T-helper 1 cell treated with Interleukin-12 subunit alpha and Interleukin-12 subunit beta and Interleukin-4 antibody, amounts not matched to agents 30 μg/mL and 1 μg/mL, for 36 hours (primary cell): ENCODE measurements around the gene PREX1.

Source experiments
- H3K27ac Mint-ChIP-seq: one replicate; pipeline ENCODE4 v1.8.0; 2021; ENCODE audit warnings: mild to moderate bottlenecking, mixed read lengths
- H3K27me3 Mint-ChIP-seq: one replicate; pipeline ENCODE4 v1.8.0; 2021; ENCODE audit warnings: low read depth, mixed read lengths
- H3K36me3 Mint-ChIP-seq: one replicate; pipeline ENCODE4 v1.8.0; 2021; ENCODE audit warnings: low read depth, mixed read lengths
- H3K4me1 Mint-ChIP-seq: one replicate; pipeline ENCODE4 v1.8.0; 2021; ENCODE audit warnings: low read depth, mixed read lengths
- H3K4me3 Mint-ChIP-seq: one replicate; pipeline ENCODE4 v1.8.0; 2021; ENCODE audit warnings: mild to moderate bottlenecking, moderate library complexity, mixed read lengths
- H3K9me3 Mint-ChIP-seq: one replicate; pipeline ENCODE4 v1.8.0; 2021; ENCODE audit warnings: mixed read lengths

The PREX1 gene

GRCh38 chr20:48791666-48792071 is 36.1 kb downstream of the PREX1 start:
- H3K27ac Mint-ChIP-seq, result no peak overlapping the region
- H3K27me3 Mint-ChIP-seq, result no peaks in the 10 kb centered on the region
- peaks cover 27% of the 10 kb centered on the region for H3K36me3 Mint-ChIP-seq
- H3K4me3 Mint-ChIP-seq, result no peak overlapping the region
- H3K9me3 Mint-ChIP-seq, result no peaks in the 10 kb centered on the region
- peaks cover 55% of the 10 kb centered on the region for H3K4me1 Mint-ChIP-seq

DNA sequence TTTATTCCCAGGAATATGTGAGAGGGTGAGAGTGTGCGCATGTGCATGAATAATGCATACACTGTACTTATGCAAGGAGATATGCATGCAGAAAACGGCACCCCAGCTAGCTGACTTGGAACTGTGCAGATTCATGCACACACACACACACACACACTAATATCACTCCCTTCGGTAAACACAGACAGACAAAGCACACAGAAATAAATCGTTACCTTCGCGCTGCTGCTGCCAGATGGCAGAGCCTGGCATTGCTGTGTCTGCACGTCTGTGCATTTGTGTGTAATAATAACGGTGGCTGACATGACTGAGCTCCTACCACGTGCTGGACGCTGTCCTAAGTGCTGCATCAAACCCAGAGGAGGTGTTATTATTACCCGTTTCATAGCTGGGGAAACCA is 36.8 kb downstream of the PREX1 start:
- H3K27ac Mint-ChIP-seq, result no peak overlapping the region
- H3K4me1 Mint-ChIP-seq, result peaks cover 59% of the 10 kb centered on the region
- peaks cover 27% of the 10 kb centered on the region for H3K36me3 Mint-ChIP-seq
- no peaks in the 10 kb centered on the region for H3K27me3 Mint-ChIP-seq
- no peaks in the 10 kb centered on the region for H3K9me3 Mint-ChIP-seq
- H3K4me3 Mint-ChIP-seq, result no peak overlapping the region

GRCh38 chr20:48790473-48791003 is 37.3 kb downstream of the PREX1 start:
- Mint-ChIP-seq H3K27ac (no peak overlapping the region), H3K36me3 (peaks cover 29% of the 10 kb centered on the region), H3K9me3 (no peaks in the 10 kb centered on the region), H3K4me3 (no peak overlapping the region), H3K27me3 (no peaks in the 10 kb centered on the region), H3K4me1 (peaks cover 60% of the 10 kb centered on the region)

- H3K36me3 Mint-ChIP-seq, result peaks cover 30% of the 10 kb centered on the region
- no peaks in the 10 kb centered on the region for H3K27me3 Mint-ChIP-seq
- no peak overlapping the region for H3K4me3 Mint-ChIP-seq
- H3K9me3 Mint-ChIP-seq, result no peaks in the 10 kb centered on the region
- no peak overlapping the region for H3K27ac Mint-ChIP-seq
- peaks cover 61% of the 10 kb centered on the region for H3K4me1 Mint-ChIP-seq
Observed at GRCh38 chr20:48789781-48790472, 37.9 kb downstream of the PREX1 start.

- no peaks in the 10 kb centered on the region for H3K9me3 Mint-ChIP-seq
- H3K4me3 Mint-ChIP-seq, result no peak overlapping the region
- no peaks in the 10 kb centered on the region for H3K27me3 Mint-ChIP-seq
- no peak overlapping the region for H3K27ac Mint-ChIP-seq
- H3K36me3 Mint-ChIP-seq, result peaks cover 32% of the 10 kb centered on the region
- H3K4me1 Mint-ChIP-seq, result peaks cover 64% of the 10 kb centered on the region
Observed at GRCh38 chr20:48789185-48789668, 38.6 kb downstream of the PREX1 start.

DNA sequence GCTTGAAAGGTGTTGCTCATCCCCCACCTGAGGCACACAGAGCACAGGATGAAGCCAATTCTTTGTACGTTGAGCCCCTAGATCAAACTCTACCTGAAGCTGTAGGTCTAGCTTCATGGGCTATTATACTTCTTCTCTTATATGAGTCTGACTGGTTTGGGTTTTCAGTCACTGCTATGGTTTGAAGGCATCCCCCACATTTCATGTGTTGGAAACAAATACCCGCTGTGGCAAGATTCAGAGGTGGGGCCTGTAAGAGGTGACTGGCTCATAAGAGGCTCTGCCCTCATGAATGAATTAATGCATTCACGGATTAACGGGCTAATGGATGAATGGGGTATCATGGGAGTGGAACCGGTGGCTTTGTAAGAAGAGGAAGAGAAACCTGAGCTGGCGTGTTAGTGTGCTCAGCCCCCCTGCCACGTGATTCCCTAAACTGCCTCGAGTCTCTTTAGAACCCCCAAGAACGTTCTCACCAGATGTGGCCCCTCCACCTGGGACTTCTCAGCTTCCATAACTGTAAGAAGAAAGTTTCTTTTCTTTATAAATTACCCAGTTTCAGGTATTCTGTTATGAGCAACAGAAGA is 39.2 kb downstream of the PREX1 start:
- no peaks in the 10 kb centered on the region for H3K9me3 Mint-ChIP-seq
- H3K4me3 Mint-ChIP-seq, result no peak overlapping the region
- peaks cover 61% of the 10 kb centered on the region for H3K4me1 Mint-ChIP-seq
- no peak overlapping the region for H3K27ac Mint-ChIP-seq
- no peaks in the 10 kb centered on the region for H3K27me3 Mint-ChIP-seq
- peaks cover 31% of the 10 kb centered on the region for H3K36me3 Mint-ChIP-seq

GRCh38 chr20:48787861-48788375 is 39.9 kb downstream of the PREX1 start:
- H3K27ac Mint-ChIP-seq, result no peak overlapping the region
- no peaks in the 10 kb centered on the region for H3K27me3 Mint-ChIP-seq
- peaks cover 61% of the 10 kb centered on the region for H3K4me1 Mint-ChIP-seq
- H3K9me3 Mint-ChIP-seq, result no peaks in the 10 kb centered on the region
- peaks cover 26% of the 10 kb centered on the region for H3K36me3 Mint-ChIP-seq
- no peak overlapping the region for H3K4me3 Mint-ChIP-seq

DNA sequence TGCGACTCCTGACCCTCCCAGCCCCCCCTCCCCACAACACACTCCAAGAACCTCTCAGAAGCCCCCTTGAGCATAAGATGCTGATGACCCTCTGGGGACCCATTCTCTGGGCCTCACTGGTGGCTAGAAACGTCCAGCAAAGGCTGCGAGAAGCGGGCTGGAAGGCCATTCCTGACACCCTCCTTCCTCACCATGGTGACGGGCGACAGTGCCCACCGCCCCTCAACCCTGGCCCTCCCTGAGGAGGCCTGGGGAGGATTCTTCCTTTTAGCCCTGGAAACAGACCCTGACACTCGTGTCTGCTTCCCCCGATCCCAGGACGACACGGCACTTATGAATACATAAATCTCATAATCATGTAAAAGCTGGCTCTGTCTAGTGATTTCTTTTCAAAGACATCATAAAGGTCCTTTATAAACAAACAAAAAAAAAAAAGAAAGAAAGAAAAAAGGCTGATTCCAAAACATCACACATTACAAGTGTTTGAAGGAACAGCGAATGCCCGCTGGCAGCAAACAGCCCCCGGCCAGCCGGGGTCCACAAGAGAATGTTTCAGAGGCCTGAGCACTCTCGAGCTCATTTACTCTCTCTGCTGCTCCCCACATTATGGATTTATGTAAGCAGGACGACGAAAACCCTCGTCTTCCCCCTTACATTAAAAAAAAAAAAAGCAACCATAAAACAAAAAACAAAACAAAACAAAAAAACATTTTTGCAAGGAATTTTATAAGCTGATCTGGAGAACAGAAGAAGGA is 40.7 kb downstream of the PREX1 start:
- Mint-ChIP-seq H3K27me3 (no peaks in the 10 kb centered on the region), H3K27ac (no peak overlapping the region), H3K36me3 (peaks cover 23% of the 10 kb centered on the region), H3K4me3 (no peak overlapping the region), H3K9me3 (no peaks in the 10 kb centered on the region), H3K4me1 (peaks cover 58% of the 10 kb centered on the region)

GRCh38 chr20:48785801-48786200 is 42.0 kb downstream of the PREX1 start:
- Mint-ChIP-seq H3K27me3 (no peaks in the 10 kb centered on the region), H3K27ac (no peak overlapping the region), H3K4me3 (no peak overlapping the region), H3K36me3 (peaks cover 29% of the 10 kb centered on the region), H3K4me1 (peaks cover 57% of the 10 kb centered on the region), H3K9me3 (no peaks in the 10 kb centered on the region)

DNA sequence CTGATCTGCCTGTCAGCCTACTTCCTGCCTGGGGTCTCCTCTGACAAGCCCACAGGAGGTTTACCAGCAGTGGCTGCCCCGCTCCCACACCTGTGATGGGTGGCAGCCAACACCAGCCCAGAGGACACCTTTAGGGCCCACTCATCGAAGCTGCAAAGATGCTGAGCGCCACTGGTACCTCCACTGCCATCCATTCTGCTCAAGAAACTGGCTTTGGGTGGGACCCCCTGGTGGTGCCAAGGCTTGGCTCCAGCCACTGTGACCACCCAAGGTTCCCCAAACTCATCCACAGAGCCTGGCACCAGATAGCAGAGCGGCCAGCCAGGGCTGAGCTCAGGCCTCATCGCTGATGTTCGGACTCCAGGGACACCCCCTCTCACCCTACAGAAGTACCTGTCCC is 42.5 kb downstream of the PREX1 start:
- Mint-ChIP-seq H3K27me3 (no peaks in the 10 kb centered on the region), H3K27ac (peak overlapping the region; percentile 43), H3K9me3 (no peaks in the 10 kb centered on the region), H3K4me3 (no peak overlapping the region), H3K4me1 (peaks cover 56% of the 10 kb centered on the region), H3K36me3 (peaks cover 30% of the 10 kb centered on the region)

GRCh38 chr20:48784273-48784641 is 43.5 kb downstream of the PREX1 start:
- Mint-ChIP-seq H3K27me3 (no peaks in the 10 kb centered on the region), H3K27ac (no peak overlapping the region), H3K4me3 (no peak overlapping the region), H3K36me3 (peaks cover 26% of the 10 kb centered on the region), H3K4me1 (peaks cover 51% of the 10 kb centered on the region), H3K9me3 (peaks cover 4% of the 10 kb centered on the region)

- peaks cover 48% of the 10 kb centered on the region for H3K4me1 Mint-ChIP-seq
- peaks cover 7% of the 10 kb centered on the region for H3K9me3 Mint-ChIP-seq
- peaks cover 23% of the 10 kb centered on the region for H3K36me3 Mint-ChIP-seq
- H3K27ac Mint-ChIP-seq, result no peak overlapping the region
- no peak overlapping the region for H3K4me3 Mint-ChIP-seq
- no peaks in the 10 kb centered on the region for H3K27me3 Mint-ChIP-seq
Observed at GRCh38 chr20:48783533-48784272, 44.1 kb downstream of the PREX1 start.

DNA sequence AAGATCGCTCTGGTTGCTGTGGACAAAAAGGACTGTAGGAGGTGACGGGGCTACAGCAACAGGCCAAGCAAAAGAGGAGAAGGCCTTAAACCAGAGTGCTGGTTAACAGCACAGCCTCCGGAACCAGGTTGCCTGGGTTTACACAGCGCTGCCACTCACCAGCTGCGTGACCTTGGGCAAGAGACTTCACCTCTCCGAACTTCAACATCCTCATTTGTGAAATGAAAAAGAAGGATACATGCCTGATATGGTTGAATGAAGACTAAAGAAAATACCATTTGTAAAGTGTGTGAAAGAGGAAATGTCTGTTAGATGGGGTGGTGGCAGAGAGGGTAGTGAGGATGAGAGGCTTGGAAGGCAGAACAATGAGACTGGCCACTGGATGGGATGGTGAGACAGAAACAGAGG is 44.9 kb downstream of the PREX1 start:
- Mint-ChIP-seq H3K4me3 (no peak overlapping the region), H3K27ac (no peak overlapping the region), H3K36me3 (peaks cover 22% of the 10 kb centered on the region), H3K9me3 (peaks cover 9% of the 10 kb centered on the region), H3K27me3 (no peaks in the 10 kb centered on the region), H3K4me1 (peaks cover 41% of the 10 kb centered on the region)

- H3K27ac Mint-ChIP-seq, result no peak overlapping the region
- H3K9me3 Mint-ChIP-seq, result peaks cover 9% of the 10 kb centered on the region
- no peak overlapping the region for H3K4me3 Mint-ChIP-seq
- peaks cover 27% of the 10 kb centered on the region for H3K36me3 Mint-ChIP-seq
- no peaks in the 10 kb centered on the region for H3K27me3 Mint-ChIP-seq
- peaks cover 36% of the 10 kb centered on the region for H3K4me1 Mint-ChIP-seq
Observed at GRCh38 chr20:48782053-48782452, 45.7 kb downstream of the PREX1 start.
